ENCODE results near the gene TRIM66. TPM values are rescaled to one million over a fixed set of nuclear protein-coding genes. Genes with fewer than 3 reads are reported as not detected.

The TRIM66 gene
- total RNA-seq, 3 donors from 2014 or later: 9.6 to 21.3 (median 15.9) TPM

DNA sequence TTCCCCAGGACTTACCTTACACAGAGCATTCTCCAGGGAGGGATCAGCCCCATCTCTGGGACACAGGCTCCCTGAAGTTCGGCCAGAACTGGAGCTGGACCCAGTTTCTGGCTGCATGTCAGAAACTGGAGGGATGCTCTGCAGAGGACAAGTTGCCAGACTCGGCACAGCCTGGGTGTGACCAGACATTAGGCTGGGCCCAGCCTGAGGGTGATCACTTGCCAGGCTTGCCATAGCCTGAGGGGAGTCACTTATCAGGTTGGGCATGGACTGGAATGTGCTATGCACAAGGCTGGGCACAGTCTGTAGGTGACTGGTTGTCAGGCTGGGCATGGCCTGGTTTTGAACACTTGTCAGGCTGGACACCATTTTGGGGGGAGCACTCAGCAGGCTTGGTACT lies 57.8 kb downstream of the TRIM66 start:
- Histone ChIP-seq H3K4me3 (no peak overlapping the region), H3K36me3 (ENCODE audit: low read depth) (no peaks in the 10 kb centered on the region), H3K9me3 (no peaks in the 10 kb centered on the region), H3K4me1 (ENCODE audit: low read depth) (no peaks in the 10 kb centered on the region)
- DNase-seq (no peak), ATAC-seq (no peak)
- intact Hi-C loops (cut with DNase I, micrococcal nuclease): no loop called here
- TF ChIP-seq, protein P1, sequence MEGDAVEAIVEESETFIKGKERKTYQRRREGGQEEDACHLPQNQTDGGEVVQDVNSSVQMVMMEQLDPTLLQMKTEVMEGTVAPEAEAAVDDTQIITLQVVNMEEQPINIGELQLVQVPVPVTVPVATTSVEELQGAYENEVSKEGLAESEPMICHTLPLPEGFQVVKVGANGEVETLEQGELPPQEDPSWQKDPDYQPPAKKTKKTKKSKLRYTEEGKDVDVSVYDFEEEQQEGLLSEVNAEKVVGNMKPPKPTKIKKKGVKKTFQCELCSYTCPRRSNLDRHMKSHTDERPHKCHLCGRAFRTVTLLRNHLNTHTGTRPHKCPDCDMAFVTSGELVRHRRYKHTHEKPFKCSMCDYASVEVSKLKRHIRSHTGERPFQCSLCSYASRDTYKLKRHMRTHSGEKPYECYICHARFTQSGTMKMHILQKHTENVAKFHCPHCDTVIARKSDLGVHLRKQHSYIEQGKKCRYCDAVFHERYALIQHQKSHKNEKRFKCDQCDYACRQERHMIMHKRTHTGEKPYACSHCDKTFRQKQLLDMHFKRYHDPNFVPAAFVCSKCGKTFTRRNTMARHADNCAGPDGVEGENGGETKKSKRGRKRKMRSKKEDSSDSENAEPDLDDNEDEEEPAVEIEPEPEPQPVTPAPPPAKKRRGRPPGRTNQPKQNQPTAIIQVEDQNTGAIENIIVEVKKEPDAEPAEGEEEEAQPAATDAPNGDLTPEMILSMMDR (IDR thresholded peaks at IDR 0.05): no peak

DNA sequence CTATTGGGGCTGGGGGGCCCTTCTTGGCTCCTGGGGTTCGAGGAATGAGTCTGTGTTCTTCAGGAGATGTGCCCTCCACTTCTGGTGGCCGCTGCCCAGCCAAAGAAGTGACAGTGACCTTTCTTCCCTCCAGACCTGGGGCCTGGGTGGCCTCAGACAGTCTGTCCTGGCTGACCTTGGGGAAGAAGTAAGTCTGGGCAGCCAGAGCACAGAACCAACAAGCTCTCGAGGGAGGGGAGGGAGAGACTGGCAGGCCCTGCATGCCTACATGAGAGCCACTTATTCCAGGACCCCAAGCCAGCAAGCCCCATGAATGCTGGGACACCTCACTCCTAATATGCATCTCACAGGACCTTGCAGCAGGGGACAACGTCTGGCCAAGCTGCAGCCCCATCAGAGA lies 61.3 kb downstream of the TRIM66 start:
- TF ChIP-seq, protein P1 (IDR thresholded peaks at IDR 0.05): no peak

DNA sequence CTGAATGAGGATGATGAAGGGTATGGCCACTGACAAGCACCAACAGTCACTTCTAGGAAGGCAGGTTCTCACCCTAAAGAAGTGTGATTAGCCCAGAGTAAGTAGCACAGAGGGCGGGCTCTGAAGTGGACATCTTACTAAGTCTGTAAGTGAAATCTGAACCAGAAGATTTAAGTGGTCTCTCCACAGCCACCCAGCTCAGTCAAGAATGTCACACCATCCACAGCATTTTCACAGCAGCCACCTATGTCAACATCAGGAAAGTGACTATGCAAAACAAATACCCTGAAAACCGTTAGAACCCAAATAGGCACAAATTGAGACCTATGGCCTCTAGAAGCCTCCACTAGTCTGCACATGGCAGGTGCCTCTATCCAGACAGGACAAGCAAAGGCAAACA lies 65.4 kb downstream of the TRIM66 start:
- DNase-seq (no peak), ATAC-seq (no peak)
- Histone ChIP-seq H3K4me1 (ENCODE audit: low read depth) (no peaks in the 10 kb centered on the region), H3K4me3 (no peak overlapping the region), H3K36me3 (ENCODE audit: low read depth) (no peaks in the 10 kb centered on the region), H3K9me3 (no peaks in the 10 kb centered on the region)
- TF ChIP-seq, protein P1 (IDR thresholded peaks at IDR 0.05): no peak
- intact Hi-C loops (cut with DNase I, micrococcal nuclease): no loop called here

More for the DNA sequence above, 61.3 kb downstream of the TRIM66 start:
- ATAC-seq: no peak
- intact Hi-C loops (cut with DNase I, micrococcal nuclease): no loop called here
- no peaks in the 10 kb centered on the region for H3K9me3 ChIP-seq
- no peaks in the 10 kb centered on the region for H3K36me3 ChIP-seq (ENCODE audit: low read depth)
- no peak overlapping the region for H3K4me3 ChIP-seq
- DNase-seq: no peak
- H3K4me1 ChIP-seq (ENCODE audit: low read depth): no peaks in the 10 kb centered on the region

DNA sequence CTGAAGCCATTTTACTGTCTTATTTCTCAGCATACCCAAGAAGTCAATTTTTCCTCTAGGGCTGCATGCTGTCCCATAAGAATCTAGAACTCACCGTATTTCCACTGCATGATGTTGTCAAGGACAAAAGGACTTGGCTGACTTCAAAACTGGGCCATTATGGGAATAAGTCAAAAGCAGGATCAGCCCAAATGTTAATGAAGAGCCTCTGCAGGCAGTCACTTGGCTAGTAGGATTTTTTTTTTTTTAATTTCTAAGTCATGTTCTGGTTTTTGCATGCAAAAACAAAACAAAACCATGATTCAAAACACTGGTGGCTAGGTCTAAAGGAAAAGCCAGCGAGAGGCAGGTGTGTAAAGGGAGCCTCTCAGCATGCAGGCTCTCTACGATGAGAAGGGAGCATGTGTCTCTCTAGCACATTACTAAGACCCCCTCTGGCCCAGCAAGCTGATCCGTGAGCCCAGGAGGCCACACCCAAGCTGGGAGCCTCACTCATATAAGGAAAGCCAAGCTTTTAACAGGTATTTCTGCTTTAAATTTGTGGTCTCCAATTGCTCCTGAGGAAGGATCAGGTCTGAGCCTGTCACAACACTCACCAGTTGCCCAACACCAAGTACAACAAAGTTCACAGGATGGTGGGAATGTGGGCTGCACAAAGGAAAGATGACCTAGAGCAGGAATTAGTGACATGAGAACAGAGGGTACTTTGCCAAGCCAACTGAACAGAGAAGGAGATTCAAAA lies 67.0 kb downstream of the TRIM66 start:
- Histone ChIP-seq H3K4me3 (no peak overlapping the region), H3K36me3 (ENCODE audit: low read depth) (no peaks in the 10 kb centered on the region), H3K9me3 (no peaks in the 10 kb centered on the region), H3K4me1 (ENCODE audit: low read depth) (no peaks in the 10 kb centered on the region)
- DNase-seq (no peak), ATAC-seq (no peak)
- TF ChIP-seq, protein P1 (IDR thresholded peaks at IDR 0.05): no peak
- intact Hi-C loops (cut with DNase I, micrococcal nuclease): no loop called here

DNA sequence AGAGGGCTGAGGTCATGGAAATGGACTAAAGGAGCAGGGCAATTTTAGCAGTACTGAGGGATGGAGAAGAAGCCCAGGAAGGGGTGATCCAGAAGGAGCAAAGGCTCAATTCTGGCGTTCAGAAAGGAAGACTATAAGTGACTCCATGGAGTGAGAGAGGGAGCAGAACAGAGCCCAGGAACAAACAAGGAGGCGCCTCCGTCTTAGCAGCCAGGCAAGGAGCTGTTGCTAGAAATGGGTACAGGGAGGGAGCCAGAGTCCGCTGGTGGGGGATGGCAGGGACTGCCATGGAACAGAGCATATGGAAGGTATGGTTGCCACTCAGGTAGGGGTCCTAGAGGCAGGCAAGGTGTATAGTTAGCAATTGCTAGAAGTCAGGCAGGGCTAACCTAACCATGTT lies 68.0 kb downstream of the TRIM66 start:
- H3K36me3 ChIP-seq (ENCODE audit: low read depth): no peaks in the 10 kb centered on the region
- no peaks in the 10 kb centered on the region for H3K9me3 ChIP-seq
- TF ChIP-seq, protein P1 (IDR thresholded peaks at IDR 0.05): no peak

More for the DNA sequence above, 68.0 kb downstream of the TRIM66 start:
- DNase-seq: no peak
- no peak overlapping the region for H3K4me3 ChIP-seq
- no peaks in the 10 kb centered on the region for H3K4me1 ChIP-seq (ENCODE audit: low read depth)
- no peak for ATAC-seq
- intact Hi-C loops (cut with DNase I, micrococcal nuclease): no loop called here

All from mucosa of descending colon (tissue), 3 donors.